Breast epithelium (tissue), 3 donors: ENCODE measurements around the gene GADL1.

ENCODE experiments used
- CTCF ChIP-seq, 3 donors: fragments of 450-650 bp; IDR thresholded peaks; one replicate each; pipeline ENCODE4 v1.5.1; 2016 to 2017; ENCODE audit warnings: antibody characterized with exemption in 3 of 3, mild to moderate bottlenecking in 3 of 3, moderate library complexity in 3 of 3
- POLR2A ChIP-seq: fragments of 450-650 bp; IDR thresholded peaks from one replicate; pipeline ENCODE4 v1.6.1; 2016; ENCODE audit warnings: antibody characterized with exemption, mild to moderate bottlenecking, moderate library complexity
- POLR2AphosphoS5 ChIP-seq, 3 donors: sonication (generic); formaldehyde crosslinking; IDR thresholded peaks; one replicate each; pipeline ENCODE4 v1.6.1; 2017; ENCODE audit warnings: antibody characterized with exemption in 3 of 3

GRCh38 chr3:30686176-30686575 lies 208.3 kb downstream of the GADL1 start:
- TF ChIP-seq CTCF (IDR thresholded peaks at IDR 0.05) (no peak), POLR2A (no peak), POLR2AphosphoS5 (IDR thresholded peaks at IDR 0.05) (no peak)
